HG03558 (cell line): ENCODE results near the gene TTBK2.

Experiments
- ATAC-seq: cut with Tn5 transposase; IDR thresholded peaks from one replicate; pipeline ENCODE4 v1.9.1; 2021; ENCODE audit warnings: moderate number of reproducible peaks; ENCODE audit not compliant: unreplicated experiment; ENCODE audit errors: extremely low read depth

TTBK2 gene

GRCh38 chr15:42705336-42705735 lies 215.2 kb downstream of the TTBK2 start:
- no peak for ATAC-seq

DNA sequence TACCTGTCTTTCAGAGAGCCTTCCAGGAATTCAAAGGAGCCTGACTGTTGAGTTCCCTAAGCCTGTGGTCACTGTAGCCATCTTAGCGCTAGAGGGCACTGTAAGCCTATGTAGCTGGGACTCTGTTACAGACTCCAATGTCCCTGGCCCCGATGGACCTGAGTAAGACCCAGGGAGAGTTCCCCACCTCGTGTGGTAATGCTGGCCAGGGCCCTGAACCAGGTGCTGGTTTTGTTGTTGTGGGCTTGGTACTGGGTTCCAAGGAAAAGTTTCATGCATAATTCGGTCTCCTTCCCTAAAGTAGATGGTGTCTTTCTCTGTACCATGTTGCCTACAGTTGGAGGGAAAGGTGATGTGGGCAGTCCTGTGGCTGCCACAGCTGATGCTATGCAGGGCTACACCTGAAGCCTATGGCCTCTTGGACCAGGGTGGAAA lies 216.1 kb downstream of the TTBK2 start:
- no peak for ATAC-seq

DNA sequence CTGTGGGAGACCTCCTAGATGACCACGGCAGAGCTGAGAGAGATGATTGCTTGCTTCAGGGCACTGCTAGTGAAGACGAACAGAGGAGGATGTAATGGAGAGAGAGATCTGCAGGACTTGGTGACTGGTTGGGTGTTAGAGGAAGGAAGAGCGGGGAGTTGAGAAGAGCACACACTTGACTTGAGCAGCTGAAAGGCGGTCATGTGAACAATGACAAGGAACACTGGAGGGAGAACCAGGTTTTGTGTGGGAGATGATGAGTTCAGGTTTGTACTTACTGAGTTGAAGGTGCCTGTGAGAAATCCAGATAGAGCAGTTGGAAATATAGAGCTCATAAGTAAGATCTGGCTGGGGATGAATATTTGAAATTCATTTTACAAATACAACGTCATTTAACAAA lies 224.0 kb downstream of the TTBK2 start:
- no peak for ATAC-seq

GRCh38 chr15:42695527-42696071 lies 225.0 kb downstream of the TTBK2 start:
- ATAC-seq, result no peak

DNA sequence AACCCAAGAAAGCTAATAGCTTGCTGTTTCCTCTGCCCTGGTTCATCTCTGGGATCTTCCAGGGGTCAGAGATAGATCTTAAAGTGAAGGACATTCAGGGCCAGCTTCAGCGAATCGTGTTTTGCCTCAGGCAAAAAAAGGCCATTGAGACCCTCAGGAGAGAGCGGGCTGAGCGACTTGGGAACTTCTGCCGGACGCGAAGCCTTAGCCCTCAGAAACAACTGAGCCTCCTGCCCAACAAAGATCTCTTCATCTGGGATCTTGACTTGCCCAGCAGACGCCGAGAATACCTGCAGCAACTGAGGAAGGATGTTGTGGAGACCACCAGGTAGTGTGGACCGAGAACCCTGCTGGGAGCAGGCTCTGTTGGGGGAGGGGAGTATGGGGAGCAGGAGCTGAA lies 226.2 kb downstream of the TTBK2 start:
- no peak for ATAC-seq

GRCh38 chr15:42693942-42694341 lies 226.6 kb downstream of the TTBK2 start:
- ATAC-seq, result no peak

- ATAC-seq, result no peak
These were observed 227.1 kb downstream of the TTBK2 start for GRCh38 chr15:42693496-42693895.

DNA sequence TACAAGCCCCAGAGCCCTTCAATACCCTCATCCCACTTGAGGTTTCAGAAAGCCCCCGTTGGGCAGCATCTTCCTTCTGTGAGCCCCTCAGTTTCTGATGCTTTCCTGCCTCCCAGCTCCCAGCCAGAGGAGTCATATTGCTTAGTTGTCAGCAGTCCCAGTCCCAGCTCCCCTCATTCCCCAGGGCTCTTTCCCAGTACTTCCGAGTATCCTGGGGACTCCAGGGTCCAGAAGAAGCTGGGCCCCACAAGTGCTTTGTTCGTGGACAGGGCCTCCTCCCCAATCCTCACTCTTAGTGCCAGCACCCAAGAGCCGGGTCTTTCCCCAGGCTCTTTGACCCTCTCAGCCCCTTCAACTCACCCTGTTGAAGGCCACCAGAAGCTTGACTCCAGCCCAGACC lies 227.6 kb downstream of the TTBK2 start:
- ATAC-seq, result no peak

DNA sequence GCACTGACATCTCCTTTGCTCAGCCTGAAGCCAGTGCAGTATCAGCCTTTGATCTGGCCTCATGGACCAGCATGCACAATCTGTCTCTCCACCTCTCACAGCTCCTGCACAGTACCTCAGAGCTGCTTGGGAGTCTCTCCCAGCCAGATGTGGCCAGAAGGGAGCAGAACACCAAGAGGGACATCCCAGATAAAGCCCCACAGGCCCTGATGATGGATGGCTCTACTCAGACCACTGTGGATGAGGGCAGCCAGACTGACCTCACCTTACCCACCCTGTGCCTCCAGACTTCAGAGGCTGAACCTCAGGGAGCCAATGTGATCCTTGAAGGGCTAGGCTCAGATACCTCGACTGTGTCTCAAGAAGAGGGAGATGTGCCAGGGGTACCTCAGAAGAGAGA lies 228.0 kb downstream of the TTBK2 start:
- ATAC-seq, result no peak

DNA sequence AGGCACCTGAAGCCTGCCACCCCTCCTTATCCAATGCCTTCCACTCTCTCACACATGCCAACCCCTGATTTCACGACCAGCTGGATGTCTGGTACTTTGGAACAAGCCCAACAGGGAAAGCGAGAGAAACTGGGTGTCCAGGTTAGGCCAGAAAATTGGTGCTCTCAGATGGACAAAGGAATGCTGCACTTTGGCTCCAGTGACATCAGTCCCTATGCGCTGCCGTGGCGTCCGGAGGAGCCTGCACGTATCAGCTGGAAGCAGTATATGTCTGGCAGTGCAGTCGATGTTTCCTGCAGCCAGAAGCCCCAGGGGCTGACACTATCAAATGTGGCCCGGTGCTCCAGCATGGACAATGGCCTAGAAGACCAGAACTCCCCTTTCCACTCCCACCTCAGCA lies 228.8 kb downstream of the TTBK2 start:
- no peak for ATAC-seq

GRCh38 chr15:42691308-42691707 lies 229.3 kb downstream of the TTBK2 start:
- no peak for ATAC-seq
